ENCODE data around the gene FRMD5. TPM values are rescaled to one million over a fixed set of nuclear protein-coding genes. Genes with fewer than 3 reads are reported as not detected.

FRMD5 gene
- total RNA-seq, 1 experiment from 2014 or later = 6.5 TPM

DNA sequence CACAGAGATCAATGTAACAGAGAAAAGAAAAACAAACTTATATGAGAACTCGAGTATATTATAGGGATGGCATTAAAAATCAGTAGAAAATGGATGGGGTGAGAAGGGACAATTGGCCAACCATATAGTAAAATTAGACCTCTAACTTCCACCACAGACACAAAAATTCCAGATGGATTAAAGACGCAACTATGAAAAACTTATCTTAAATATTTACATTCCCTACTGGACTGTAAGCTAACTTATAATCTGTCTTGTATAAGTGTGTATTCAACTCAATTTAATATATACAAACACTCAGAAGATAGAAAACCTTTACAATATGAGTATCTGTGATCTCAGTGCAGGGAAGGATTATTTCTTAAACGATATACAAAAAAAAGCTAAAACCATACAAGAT is 373.6 kb downstream of the FRMD5 start:
- intact Hi-C loops (cut with micrococcal nuclease; ENCODE audit: unreplicated experiment) = loop anchor here (10.0 kb wide), 1 partner anchor 47 kb away; the partner anchor contains the start of gene ELL3
- Histone ChIP-seq H3K27ac (no peak overlapping the region), H3F3A (ENCODE audit: insufficient read depth, low read depth) (no peaks in the 10 kb centered on the region; the same call in 1 of the 2 replicates), H2AFZ (no peak overlapping the region), H4K20me1 (ENCODE audit: insufficient read depth) (no peaks in the 10 kb centered on the region), H3K4me3 (no peak overlapping the region), H3K27me3 (ENCODE audit: insufficient read depth, low read depth) (no peaks in the 10 kb centered on the region), H3K4me2 (no peak overlapping the region), H3K79me2 (ENCODE audit: low read depth) (peaks cover 47% of the 10 kb centered on the region), H3K4me1 (replicated peaks; ENCODE audit: insufficient read depth) (peaks cover 17% of the 10 kb centered on the region), H3K36me3 (ENCODE audit: low read depth) (no peaks in the 10 kb centered on the region), H3K9me3 (ENCODE audit: insufficient read depth, low read depth) (no peaks in the 10 kb centered on the region), H3K9me2 (ENCODE audit: insufficient read depth) (no peaks in the 10 kb centered on the region)
- CTCF ChIA-PET = no interaction called here
- DNase-seq = no peak
- no TSS peak for BruUV-seq (replicated peaks)
- POLR2A ChIA-PET (ENCODE audit: unreplicated experiment) = interaction anchor here (0.7 kb wide), 1 partner anchor 27 kb away, joined by 26 read pairs; no protein-coding TSS in a partner anchor
- TF ChIP-seq EZH2 (IDR thresholded peaks at IDR 0.05; ENCODE audit: low read depth) = no peak
- TF ChIP-seq, protein P1, sequence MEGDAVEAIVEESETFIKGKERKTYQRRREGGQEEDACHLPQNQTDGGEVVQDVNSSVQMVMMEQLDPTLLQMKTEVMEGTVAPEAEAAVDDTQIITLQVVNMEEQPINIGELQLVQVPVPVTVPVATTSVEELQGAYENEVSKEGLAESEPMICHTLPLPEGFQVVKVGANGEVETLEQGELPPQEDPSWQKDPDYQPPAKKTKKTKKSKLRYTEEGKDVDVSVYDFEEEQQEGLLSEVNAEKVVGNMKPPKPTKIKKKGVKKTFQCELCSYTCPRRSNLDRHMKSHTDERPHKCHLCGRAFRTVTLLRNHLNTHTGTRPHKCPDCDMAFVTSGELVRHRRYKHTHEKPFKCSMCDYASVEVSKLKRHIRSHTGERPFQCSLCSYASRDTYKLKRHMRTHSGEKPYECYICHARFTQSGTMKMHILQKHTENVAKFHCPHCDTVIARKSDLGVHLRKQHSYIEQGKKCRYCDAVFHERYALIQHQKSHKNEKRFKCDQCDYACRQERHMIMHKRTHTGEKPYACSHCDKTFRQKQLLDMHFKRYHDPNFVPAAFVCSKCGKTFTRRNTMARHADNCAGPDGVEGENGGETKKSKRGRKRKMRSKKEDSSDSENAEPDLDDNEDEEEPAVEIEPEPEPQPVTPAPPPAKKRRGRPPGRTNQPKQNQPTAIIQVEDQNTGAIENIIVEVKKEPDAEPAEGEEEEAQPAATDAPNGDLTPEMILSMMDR (conservative IDR thresholded peaks at IDR 0.05) = no peak

Other genes starting within 250 kb of the FRMD5 start
- 89.6 and 120 TPM in 2 replicates for gene GOLM2, start 93.4 kb upstream of the FRMD5 start, total RNA-seq (2021)
- 31.5 and 55.0 TPM in 2 replicates for gene CTDSPL2, start 232.4 kb upstream of the FRMD5 start, total RNA-seq (2021)